GM10266 (cell line): ENCODE results near the gene XYLT1.
"Not testable (repeated sequence)": the region's sequence is repeated elsewhere in the genome, so short reads cannot be mapped to it uniquely, and the experiment has no call there.

Experiments
- DNase-seq: peaks from one replicate; pipeline ENCODE4 v3.0.0; 2012; ENCODE audit errors: extremely low spot score
- TF ChIP-seq, protein P1 (sequence below): IDR thresholded peaks from 2 replicates; pipeline ENCODE4 v1.5.1; 2012; ENCODE audit warnings: mild to moderate bottlenecking, low read depth; ENCODE audit not compliant: control insufficient read depth, insufficient read depth; ENCODE audit errors: missing control alignments

Gene XYLT1

GRCh38 chr16:17511340-17511739, 40.6 kb upstream of the XYLT1 start:
- no peak for DNase-seq
- TF ChIP-seq, protein P1, sequence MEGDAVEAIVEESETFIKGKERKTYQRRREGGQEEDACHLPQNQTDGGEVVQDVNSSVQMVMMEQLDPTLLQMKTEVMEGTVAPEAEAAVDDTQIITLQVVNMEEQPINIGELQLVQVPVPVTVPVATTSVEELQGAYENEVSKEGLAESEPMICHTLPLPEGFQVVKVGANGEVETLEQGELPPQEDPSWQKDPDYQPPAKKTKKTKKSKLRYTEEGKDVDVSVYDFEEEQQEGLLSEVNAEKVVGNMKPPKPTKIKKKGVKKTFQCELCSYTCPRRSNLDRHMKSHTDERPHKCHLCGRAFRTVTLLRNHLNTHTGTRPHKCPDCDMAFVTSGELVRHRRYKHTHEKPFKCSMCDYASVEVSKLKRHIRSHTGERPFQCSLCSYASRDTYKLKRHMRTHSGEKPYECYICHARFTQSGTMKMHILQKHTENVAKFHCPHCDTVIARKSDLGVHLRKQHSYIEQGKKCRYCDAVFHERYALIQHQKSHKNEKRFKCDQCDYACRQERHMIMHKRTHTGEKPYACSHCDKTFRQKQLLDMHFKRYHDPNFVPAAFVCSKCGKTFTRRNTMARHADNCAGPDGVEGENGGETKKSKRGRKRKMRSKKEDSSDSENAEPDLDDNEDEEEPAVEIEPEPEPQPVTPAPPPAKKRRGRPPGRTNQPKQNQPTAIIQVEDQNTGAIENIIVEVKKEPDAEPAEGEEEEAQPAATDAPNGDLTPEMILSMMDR = no peak

DNA sequence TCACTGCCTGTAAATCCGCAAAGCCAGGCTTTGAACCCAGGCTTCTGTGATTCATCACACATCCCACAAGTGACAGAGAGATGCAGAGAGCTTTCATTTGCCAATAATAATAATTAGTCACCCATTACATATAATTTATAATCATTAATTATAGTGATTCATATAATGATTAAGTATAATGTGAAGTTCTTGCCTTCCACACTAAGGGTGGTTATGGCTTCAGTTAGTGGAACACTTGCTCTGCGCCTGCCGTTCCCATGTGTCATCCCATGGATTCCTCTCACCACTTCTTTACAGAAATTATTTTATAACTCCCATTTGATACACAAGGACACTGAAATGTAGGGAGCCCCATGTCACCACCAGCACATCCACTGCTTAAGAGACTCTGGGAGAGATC, 39.8 kb upstream of the XYLT1 start:
- TF ChIP-seq, protein P1 = no peak
- DNase-seq = no peak

DNA sequence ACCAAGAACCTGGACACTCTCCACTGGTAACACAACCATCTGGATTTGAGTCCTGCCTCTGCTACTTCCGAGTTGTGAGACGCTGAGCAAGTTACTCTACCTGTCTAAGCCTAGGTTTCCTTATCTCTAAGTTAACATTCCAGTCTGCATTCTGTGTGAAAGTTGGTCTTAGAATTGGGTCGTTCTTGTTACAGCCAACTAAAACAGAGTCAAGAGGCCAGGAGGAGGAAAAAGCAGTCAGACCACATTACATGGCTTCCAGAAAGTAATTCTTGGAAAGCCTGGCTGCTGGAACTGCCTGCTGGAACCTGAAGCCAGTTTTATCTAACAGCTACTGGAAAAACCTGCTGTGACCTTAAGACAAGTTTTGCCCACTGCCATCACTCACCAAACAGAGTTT, 38.4 kb upstream of the XYLT1 start:
- TF ChIP-seq, protein P1 = no peak
- DNase-seq = no peak

DNA sequence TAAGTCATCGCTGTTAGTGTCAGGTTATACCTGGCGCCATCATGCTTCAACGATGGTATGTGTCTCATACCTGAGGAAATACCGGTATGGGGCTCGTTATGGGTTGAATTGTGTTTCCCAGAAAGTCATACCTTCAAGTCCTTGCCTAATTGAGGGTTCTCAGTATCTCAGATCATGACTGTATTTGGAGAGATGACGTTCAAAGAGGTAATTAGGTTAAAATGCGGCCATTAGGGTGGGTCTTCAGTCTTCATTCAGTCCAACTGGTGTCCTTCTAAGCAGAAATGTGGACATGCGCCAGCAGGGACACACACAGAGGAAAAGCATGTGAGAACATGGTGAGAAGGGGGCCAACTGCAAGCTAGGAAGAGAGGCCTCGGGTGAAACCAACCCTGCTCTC, 37.5 kb upstream of the XYLT1 start:
- no peak for DNase-seq
- TF ChIP-seq, protein P1 = no peak

- not testable (repeated sequence) for DNase-seq
Measured at GRCh38 chr16:17507516-17507915, 36.8 kb upstream of the XYLT1 start.

GRCh38 chr16:17505828-17506227, 35.1 kb upstream of the XYLT1 start:
- not testable (repeated sequence) for DNase-seq

GRCh38 chr16:17504050-17504449, 33.3 kb upstream of the XYLT1 start:
- TF ChIP-seq, protein P1 = no peak
- no peak for DNase-seq

DNA sequence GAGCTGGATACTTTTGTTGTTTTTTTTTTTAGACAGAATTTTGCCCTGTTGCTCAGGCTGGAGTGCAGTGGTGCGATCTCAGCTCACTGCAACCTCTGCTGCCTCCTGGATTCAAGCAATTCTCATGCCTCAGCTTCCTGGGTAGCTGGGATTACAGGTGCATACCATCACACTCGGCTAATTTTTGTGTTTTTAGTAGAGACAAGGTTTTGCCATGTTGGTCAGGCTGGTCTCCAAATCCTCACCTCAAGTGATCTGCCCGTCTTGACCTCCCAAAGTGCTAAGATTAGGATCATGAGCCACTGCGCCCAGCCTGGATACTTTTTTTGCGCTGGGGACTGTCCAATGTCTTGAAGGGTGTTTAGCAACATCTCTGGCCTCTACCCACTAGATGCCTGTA, 32.6 kb upstream of the XYLT1 start:
- TF ChIP-seq, protein P1 = no peak
- DNase-seq = no peak
